ENCODE measurements around the gene ELMO2. TPM values are rescaled to one million over a fixed set of nuclear protein-coding genes. Genes with fewer than 3 reads are reported as not detected.
A peak's percentile ranks its signal among the peaks of the same experiment; 100 is the strongest.

Gene ELMO2
- total and polyA plus RNA-seq, 9 of the 15 experiments (the other 6 are each of a cell fraction or from before 2014, with no cell fraction given): 7.5 to 21.5 (median 15.9) TPM

DNA sequence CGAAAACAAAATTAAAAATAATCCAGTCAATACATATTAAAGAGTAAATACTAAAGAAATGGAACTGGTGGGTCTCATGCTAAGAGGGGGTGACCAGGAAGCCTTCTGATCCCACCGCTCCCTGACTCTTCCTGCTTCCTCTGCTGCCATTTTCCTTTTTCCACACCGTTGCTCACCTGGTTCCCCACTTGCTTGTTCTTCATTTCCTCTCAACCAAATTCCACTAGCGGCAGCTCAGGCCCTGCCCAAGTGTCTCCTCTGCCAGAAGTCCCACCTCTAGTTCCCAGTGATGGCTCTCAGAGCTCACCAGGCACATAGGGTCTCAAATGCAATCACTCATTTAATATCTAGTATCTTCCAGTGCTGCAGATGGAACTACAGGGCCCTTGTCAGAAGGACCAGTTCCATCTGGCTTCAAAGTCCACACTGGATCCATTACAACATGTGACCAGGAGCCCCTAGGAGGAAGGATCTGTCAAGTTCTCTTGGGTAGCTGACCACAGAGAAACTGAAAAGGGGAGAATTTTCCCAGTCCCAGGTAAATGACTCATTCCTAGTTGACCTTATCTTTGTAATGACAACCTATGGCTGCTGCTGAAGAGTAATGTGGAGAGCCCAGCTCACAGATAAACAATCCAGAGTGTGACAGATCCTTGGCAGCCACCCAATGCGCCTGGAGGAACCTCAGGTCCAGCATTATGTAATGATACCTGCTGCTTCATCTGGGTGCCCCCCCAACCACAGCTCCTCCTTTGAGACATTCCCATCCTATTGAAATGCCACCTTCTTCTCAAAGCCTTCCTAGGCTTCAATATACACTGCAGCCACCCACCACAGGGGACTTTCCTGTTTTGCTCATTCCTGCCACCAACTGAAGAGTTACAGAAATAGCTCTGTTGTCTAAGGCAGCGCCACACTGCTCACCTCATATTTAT, 38.2 kb downstream of the ELMO2 start:
- FAIRE-seq (peak; percentile 98), ATAC-seq (peak; percentile 29), DNase-seq (ENCODE audit: extremely low read depth in 1 of 4, low spot score in 3 of 4) (peak; percentile 77 to 87 (median 82))
- Histone ChIP-seq H3K4me2 (ENCODE audit: insufficient read depth, low read length) (peak overlapping the region; percentile 39), H3K27ac (ENCODE audit: extremely low read depth, low read depth, low read length) (peak overlapping the region; percentile 63), H3K9ac (ENCODE audit: insufficient read depth in 1 of 2, low read depth in 2 of 2, low read length in 2 of 2) (peak overlapping the region in 1 of 2 experiments; percentile 15; a peak in 1 of 4 replicates), H3K36me3 (ENCODE audit: control insufficient read depth, insufficient read depth, low read length) (peaks cover 66% of the 10 kb centered on the region), H3K9me1 (ENCODE audit: control insufficient read depth, insufficient read depth, low read length) (no peaks in the 10 kb centered on the region), H2AFZ (ENCODE audit: low read depth, low read length) (no peak overlapping the region), H4K20me1 (replicated peaks; ENCODE audit: control insufficient read depth, insufficient read depth, low read length) (no peaks in the 10 kb centered on the region; the same call in 1 of the 2 replicates), H3K4me3 (no peak overlapping the region), H3K79me2 (ENCODE audit: control insufficient read depth, insufficient read depth, low read length) (peaks cover 9% of the 10 kb centered on the region), H3K27me3 (ENCODE audit: control insufficient read depth in 2 of 2, insufficient read depth in 2 of 2, low read length in 2 of 2) (no peaks in the 10 kb centered on the region), H3K9me3 (replicated peaks; ENCODE audit: control insufficient read depth, insufficient read depth, low read depth, low read length) (no peaks in the 10 kb centered on the region), H3K4me1 (replicated peaks in 1 of 2; ENCODE audit: control insufficient read depth in 2 of 2, insufficient read depth in 2 of 2, low read length in 2 of 2) (peaks cover 16 to 26% of the 10 kb centered on the region in 2 experiments)
- WGBS (ENCODE audit: insufficient coverage, low coverage, missing lambda C conversion rate): 48% methylated on average over 6 of the region's 6 CpGs
- POLR2A ChIA-PET: interaction anchor here (0.6 to 1.9 kb wide), 4 partner anchors 10 to 38 kb away, joined by 3 to 7 read pairs (median 5); partner anchors contain the start of gene ELMO2
- BruUV-seq (replicated peaks): no TSS peak
- intact Hi-C loops (cut with micrococcal nuclease): no loop called here
- CTCF ChIA-PET (ENCODE audit: low intra/inter-chr PET ratio): interaction anchor here (0.8 kb wide), 1 partner anchor 29 kb away, joined by 3 read pairs; no protein-coding TSS in a partner anchor
- in situ Hi-C loops (cut with MboI): loop anchor here (5.0 kb wide), 1 partner anchor 34 kb away; no protein-coding TSS in a partner anchor
- TF ChIP-seq, protein P1, sequence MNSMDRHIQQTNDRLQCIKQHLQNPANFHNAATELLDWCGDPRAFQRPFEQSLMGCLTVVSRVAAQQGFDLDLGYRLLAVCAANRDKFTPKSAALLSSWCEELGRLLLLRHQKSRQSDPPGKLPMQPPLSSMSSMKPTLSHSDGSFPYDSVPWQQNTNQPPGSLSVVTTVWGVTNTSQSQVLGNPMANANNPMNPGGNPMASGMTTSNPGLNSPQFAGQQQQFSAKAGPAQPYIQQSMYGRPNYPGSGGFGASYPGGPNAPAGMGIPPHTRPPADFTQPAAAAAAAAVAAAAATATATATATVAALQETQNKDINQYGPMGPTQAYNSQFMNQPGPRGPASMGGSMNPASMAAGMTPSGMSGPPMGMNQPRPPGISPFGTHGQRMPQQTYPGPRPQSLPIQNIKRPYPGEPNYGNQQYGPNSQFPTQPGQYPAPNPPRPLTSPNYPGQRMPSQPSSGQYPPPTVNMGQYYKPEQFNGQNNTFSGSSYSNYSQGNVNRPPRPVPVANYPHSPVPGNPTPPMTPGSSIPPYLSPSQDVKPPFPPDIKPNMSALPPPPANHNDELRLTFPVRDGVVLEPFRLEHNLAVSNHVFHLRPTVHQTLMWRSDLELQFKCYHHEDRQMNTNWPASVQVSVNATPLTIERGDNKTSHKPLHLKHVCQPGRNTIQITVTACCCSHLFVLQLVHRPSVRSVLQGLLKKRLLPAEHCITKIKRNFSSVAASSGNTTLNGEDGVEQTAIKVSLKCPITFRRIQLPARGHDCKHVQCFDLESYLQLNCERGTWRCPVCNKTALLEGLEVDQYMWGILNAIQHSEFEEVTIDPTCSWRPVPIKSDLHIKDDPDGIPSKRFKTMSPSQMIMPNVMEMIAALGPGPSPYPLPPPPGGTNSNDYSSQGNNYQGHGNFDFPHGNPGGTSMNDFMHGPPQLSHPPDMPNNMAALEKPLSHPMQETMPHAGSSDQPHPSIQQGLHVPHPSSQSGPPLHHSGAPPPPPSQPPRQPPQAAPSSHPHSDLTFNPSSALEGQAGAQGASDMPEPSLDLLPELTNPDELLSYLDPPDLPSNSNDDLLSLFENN (IDR thresholded peaks at IDR 0.05; ENCODE audit: low read depth in 2 of 2, low read length in 2 of 2): no peak
- TF ChIP-seq JUND (IDR thresholded peaks at IDR 0.05; ENCODE audit: borderline replicate concordance, low read depth, low read length): peak; percentile 97
- TF ChIP-seq JUND (tag; IDR thresholded peaks at IDR 0.05; ENCODE audit: borderline replicate concordance, low read depth, low read length): peak; percentile 96; the same call in 2 of the 3 replicates
- TF ChIP-seq SMARCC2 (IDR thresholded peaks at IDR 0.05; ENCODE audit: low read depth): peak; percentile 76; the same call in 1 of the 2 replicates
- 0 out of 4 replicates have a peak, but pooled peaks of 1 of the 2 experiments have one; percentile 28 for TF ChIP-seq TBL1XR1 (IDR thresholded peaks at IDR 0.05; ENCODE audit: low read length in 2 of 2)
- TF ChIP-seq ZNF766 (CRISPR knock-in tag; conservative IDR thresholded peaks at IDR 0.05): no peak
- no peak for TF ChIP-seq ZNF217 (CRISPR knock-in tag; IDR thresholded peaks at IDR 0.05)
- TF ChIP-seq, protein P2, sequence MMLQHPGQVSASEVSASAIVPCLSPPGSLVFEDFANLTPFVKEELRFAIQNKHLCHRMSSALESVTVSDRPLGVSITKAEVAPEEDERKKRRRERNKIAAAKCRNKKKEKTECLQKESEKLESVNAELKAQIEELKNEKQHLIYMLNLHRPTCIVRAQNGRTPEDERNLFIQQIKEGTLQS (IDR thresholded peaks at IDR 0.05): peak; percentile 91
- TF ChIP-seq, protein P2 (CRISPR knock-in tag; conservative IDR thresholded peaks at IDR 0.05): no peak; the same call in 1 of the 2 replicates
- no peak for TF ChIP-seq SMAD2 (IDR thresholded peaks at IDR 0.05; ENCODE audit: low read depth, low read length)
